Panc1 (cell line): ENCODE data around the gene EIF3L. TPM values are rescaled to one million over a fixed set of nuclear protein-coding genes. Genes with fewer than 3 reads are reported as not detected.
A peak's percentile ranks its signal among the peaks of the same experiment; 100 is the strongest.

Source experiments
- ATAC-seq: fragments of 200-7000 bp; cut with Tn5 transposase; 2 replicates; pipeline ENCODE4 v1.9.1; 2020; ENCODE audit warnings: mild to moderate bottlenecking, moderate library complexity
- BruUV-seq: library from RNA; stranded (reverse); fragments of 400-500 nt; replicated peaks from 2 replicates; lab custom pipeline; 2021; lab: Mats Ljungman, UMichigan
- CTCF ChIA-PET: fragments of 300-600 bp; sonication (Branson Sonifier 250); formaldehyde crosslinking; loops from one replicate; lab custom pipeline; 2022; ENCODE audit warnings: antibody characterized with exemption; lab: Charles Lee
- POLR2A ChIA-PET: fragments of 300-600 bp; sonication (Branson Sonifier 250); formaldehyde crosslinking; loops from one replicate; lab custom pipeline; 2022; ENCODE audit warnings: antibody characterized with exemption; lab: Charles Lee
- DNase-seq: peaks from one replicate; pipeline ENCODE4 v3.0.0-alpha.2; 2010; ENCODE audit warnings: low read depth, low spot score
- H3K27ac ChIP-seq: 2 replicates; pipeline ENCODE4 v1.5.1; 2011; ENCODE audit warnings: mild to moderate bottlenecking, low read length, inconsistent platforms
- H3K27me3 ChIP-seq: fragments of 200-500 bp; sonication (Bioruptor generic); 2 replicates; pipeline ENCODE4 v1.6.0; 2014; ENCODE audit warnings: low read length, inconsistent platforms; ENCODE audit not compliant: control insufficient read depth, insufficient read depth
- H3K36me3 ChIP-seq: fragments of 200-500 bp; sonication (Bioruptor generic); 2 replicates; pipeline ENCODE4 v1.5.1; 2014; ENCODE audit warnings: inconsistent platforms, mild to moderate bottlenecking, low read length, moderate library complexity; ENCODE audit not compliant: control insufficient read depth, insufficient read depth
- H3K4me1 ChIP-seq: 2 replicates; pipeline ENCODE4 v1.5.1; 2011; ENCODE audit warnings: inconsistent platforms, mild to moderate bottlenecking, low read length, moderate library complexity; ENCODE audit not compliant: control insufficient read depth, insufficient read depth
- H3K4me3 ChIP-seq, 2 experiments: 2 replicates each; pipeline ENCODE4 v1.5.1; 2011 to 2012; ENCODE audit warnings: low read depth in 2 of 2, low read length in 2 of 2, mild to moderate bottlenecking in 2 of 2, inconsistent platforms in 1 of 2, moderate library complexity in 1 of 2
- H3K9me3 ChIP-seq: fragments of 200-500 bp; sonication (Bioruptor generic); 2 replicates; pipeline ENCODE4 v1.5.1; 2014; ENCODE audit warnings: low read depth, mild to moderate bottlenecking, inconsistent platforms, low read length, moderate library complexity; ENCODE audit not compliant: control insufficient read depth, insufficient read depth
- POLR2AphosphoS5 ChIP-seq: IDR thresholded peaks from 2 replicates; pipeline ENCODE4 v1.6.1; 2012; ENCODE audit warnings: mild to moderate bottlenecking, low read depth, low read length, moderate library complexity
- SIN3A ChIP-seq: IDR thresholded peaks from 2 replicates; pipeline ENCODE4 v1.6.1; 2012; ENCODE audit warnings: low read depth, mild to moderate bottlenecking, low read length, moderate library complexity, borderline replicate concordance; ENCODE audit not compliant: insufficient read depth
- TCF7L2 ChIP-seq: IDR thresholded peaks from 2 replicates; pipeline ENCODE4 v1.6.1; 2011; ENCODE audit warnings: mild to moderate bottlenecking, low read depth, low read length, inconsistent platforms
- in situ Hi-C: cut with HindIII; loops from 2 replicates; pipeline ENCODE4 v1.10.0; 2016; ENCODE audit warnings: low sequenced_read_pairs, low pct_unique_long_range_greater_than_20kb
- intact Hi-C: fragments of 100-400 bp; cut with micrococcal nuclease; formaldehyde crosslinking; loops from one replicate; pipeline ENCODE4 v1.10.0; 2022; ENCODE audit not compliant: unreplicated experiment
- total RNA-seq: library from RNA; stranded (reverse); gene quantifications from one replicate; pipeline ENCODE4 v1.2.1, GENCODE V29; 2021; ENCODE audit not compliant: unreplicated experiment
- TF ChIP-seq, protein P1 (sequence below), 2 experiments: IDR thresholded peaks; 2 replicates each; pipeline ENCODE4 v1.6.1; 2011 to 2012; ENCODE audit warnings: low read depth in 2 of 2, control low read depth in 1 of 2, low read length in 1 of 2, mild to moderate bottlenecking in 1 of 2, moderate library complexity in 1 of 2; ENCODE audit not compliant: insufficient read depth in 1 of 2
- TF ChIP-seq, protein P2 (sequence below): fragments of 450-650 bp; IDR thresholded peaks from 2 replicates; pipeline ENCODE4 v1.5.1; 2017; ENCODE audit warnings: mild to moderate bottlenecking

EIF3L gene
- total RNA-seq, 1 experiment from 2014 or later = 211 TPM

DNA sequence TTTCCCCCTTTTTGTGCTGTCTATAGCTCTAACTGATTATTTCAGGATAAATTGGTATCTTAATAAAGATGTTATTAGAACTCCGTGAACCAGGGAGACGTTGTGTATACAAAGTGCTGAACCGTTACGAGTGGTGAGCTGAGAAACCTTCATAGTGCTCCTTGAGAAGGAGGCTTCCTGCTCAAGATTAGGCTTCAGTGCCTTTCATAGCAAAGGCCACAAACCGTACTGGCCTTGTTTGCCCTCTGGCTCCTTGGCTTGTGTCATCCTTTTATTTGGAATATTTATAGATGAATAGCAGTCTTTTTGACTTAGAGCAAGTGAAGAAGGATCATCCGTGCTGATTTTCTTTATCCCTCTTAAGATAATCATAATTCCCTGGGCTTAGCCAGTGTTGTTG is 16.3 kb downstream of the EIF3L start:
- Histone ChIP-seq H3K4me1 (no peaks in the 10 kb centered on the region), H3K27me3 (no peaks in the 10 kb centered on the region), H3K27ac (no peak overlapping the region), H3K4me3 (no peak overlapping the region), H3K36me3 (peaks cover 25% of the 10 kb centered on the region), H3K9me3 (no peaks in the 10 kb centered on the region)
- POLR2A ChIA-PET = interaction anchor here (1.0 kb wide), 1 partner anchor 10 kb away, joined by 4 read pairs; no protein-coding TSS in a partner anchor
- BruUV-seq = no TSS peak
- no peak for ATAC-seq
- DNase-seq = no peak
- CTCF ChIA-PET = no interaction called here
- TF ChIP-seq, protein P1, sequence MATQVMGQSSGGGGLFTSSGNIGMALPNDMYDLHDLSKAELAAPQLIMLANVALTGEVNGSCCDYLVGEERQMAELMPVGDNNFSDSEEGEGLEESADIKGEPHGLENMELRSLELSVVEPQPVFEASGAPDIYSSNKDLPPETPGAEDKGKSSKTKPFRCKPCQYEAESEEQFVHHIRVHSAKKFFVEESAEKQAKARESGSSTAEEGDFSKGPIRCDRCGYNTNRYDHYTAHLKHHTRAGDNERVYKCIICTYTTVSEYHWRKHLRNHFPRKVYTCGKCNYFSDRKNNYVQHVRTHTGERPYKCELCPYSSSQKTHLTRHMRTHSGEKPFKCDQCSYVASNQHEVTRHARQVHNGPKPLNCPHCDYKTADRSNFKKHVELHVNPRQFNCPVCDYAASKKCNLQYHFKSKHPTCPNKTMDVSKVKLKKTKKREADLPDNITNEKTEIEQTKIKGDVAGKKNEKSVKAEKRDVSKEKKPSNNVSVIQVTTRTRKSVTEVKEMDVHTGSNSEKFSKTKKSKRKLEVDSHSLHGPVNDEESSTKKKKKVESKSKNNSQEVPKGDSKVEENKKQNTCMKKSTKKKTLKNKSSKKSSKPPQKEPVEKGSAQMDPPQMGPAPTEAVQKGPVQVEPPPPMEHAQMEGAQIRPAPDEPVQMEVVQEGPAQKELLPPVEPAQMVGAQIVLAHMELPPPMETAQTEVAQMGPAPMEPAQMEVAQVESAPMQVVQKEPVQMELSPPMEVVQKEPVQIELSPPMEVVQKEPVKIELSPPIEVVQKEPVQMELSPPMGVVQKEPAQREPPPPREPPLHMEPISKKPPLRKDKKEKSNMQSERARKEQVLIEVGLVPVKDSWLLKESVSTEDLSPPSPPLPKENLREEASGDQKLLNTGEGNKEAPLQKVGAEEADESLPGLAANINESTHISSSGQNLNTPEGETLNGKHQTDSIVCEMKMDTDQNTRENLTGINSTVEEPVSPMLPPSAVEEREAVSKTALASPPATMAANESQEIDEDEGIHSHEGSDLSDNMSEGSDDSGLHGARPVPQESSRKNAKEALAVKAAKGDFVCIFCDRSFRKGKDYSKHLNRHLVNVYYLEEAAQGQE (IDR thresholded peaks at IDR 0.05; ENCODE audit: insufficient read depth in 1 of 2, low read depth in 2 of 2, low read length in 1 of 2) = no peak
- no peak for TF ChIP-seq POLR2AphosphoS5
- TF ChIP-seq TCF7L2 = no peak
- TF ChIP-seq, protein P2, sequence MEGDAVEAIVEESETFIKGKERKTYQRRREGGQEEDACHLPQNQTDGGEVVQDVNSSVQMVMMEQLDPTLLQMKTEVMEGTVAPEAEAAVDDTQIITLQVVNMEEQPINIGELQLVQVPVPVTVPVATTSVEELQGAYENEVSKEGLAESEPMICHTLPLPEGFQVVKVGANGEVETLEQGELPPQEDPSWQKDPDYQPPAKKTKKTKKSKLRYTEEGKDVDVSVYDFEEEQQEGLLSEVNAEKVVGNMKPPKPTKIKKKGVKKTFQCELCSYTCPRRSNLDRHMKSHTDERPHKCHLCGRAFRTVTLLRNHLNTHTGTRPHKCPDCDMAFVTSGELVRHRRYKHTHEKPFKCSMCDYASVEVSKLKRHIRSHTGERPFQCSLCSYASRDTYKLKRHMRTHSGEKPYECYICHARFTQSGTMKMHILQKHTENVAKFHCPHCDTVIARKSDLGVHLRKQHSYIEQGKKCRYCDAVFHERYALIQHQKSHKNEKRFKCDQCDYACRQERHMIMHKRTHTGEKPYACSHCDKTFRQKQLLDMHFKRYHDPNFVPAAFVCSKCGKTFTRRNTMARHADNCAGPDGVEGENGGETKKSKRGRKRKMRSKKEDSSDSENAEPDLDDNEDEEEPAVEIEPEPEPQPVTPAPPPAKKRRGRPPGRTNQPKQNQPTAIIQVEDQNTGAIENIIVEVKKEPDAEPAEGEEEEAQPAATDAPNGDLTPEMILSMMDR = no peak
- TF ChIP-seq SIN3A = no peak
- intact Hi-C loops = no loop called here
- in situ Hi-C loops = no loop called here

DNA sequence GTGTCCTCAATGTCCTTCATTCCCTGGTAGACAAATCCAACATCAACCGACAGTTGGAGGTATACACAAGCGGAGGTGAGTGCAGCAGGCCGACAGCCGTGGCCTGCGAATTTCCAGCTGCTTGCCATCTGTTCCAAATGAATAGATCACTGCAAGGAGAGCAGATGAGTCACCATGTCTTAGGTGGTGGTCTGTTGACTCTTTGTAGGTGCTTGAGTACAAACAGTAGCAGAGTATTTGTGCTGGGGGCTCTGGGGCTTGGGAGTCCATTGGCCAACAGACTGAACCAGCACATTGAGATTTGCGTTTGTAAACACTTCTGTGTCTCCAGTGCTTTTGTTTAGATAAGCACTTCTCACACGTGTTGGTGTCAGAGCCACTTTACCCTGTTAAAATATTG is 21.1 kb downstream of the EIF3L start:
- no peaks in the 10 kb centered on the region for H3K9me3 ChIP-seq
- TSS peak; percentile 14 for BruUV-seq
- CTCF ChIA-PET = no interaction called here
- DNase-seq = no peak
- H3K4me1 ChIP-seq = no peaks in the 10 kb centered on the region
- ATAC-seq = no peak
- POLR2A ChIA-PET = no interaction called here
- H3K27ac ChIP-seq = no peak overlapping the region
- intact Hi-C loops (no loop called here), in situ Hi-C loops (no loop called here)
- TF ChIP-seq TCF7L2 = no peak
- TF ChIP-seq, protein P1 (IDR thresholded peaks at IDR 0.05; ENCODE audit: insufficient read depth in 1 of 2, low read depth in 2 of 2, low read length in 1 of 2) = no peak
- TF ChIP-seq, protein P2 = no peak
- no peak for TF ChIP-seq POLR2AphosphoS5
- TF ChIP-seq SIN3A = no peak
- H3K4me3 ChIP-seq = no peak overlapping the region
- peaks cover 20% of the 10 kb centered on the region for H3K36me3 ChIP-seq
- no peaks in the 10 kb centered on the region for H3K27me3 ChIP-seq
